ENCODE data around the gene PCED1A.

DNA sequence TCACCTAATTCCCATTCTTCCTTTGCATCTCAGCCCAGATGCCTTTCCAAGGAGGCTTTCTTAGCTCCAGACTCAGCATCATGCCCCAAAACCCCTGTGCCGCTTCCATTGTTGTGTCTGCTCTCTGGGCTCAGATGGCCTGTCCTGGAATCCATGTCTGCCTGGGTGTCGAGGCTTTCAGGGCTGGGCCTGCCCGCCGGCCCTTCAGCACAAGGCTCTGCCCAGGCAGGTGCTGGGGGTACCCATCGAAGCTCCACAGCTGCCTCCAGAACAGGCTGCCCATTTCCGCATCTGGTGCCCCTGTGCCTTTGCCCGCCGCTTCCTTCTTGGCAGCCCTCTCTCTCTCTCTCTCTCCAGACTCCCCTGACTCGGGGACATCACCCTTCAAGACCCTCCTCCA is 41.2 kb downstream of the PCED1A start:
- TF ChIP-seq, protein P1, sequence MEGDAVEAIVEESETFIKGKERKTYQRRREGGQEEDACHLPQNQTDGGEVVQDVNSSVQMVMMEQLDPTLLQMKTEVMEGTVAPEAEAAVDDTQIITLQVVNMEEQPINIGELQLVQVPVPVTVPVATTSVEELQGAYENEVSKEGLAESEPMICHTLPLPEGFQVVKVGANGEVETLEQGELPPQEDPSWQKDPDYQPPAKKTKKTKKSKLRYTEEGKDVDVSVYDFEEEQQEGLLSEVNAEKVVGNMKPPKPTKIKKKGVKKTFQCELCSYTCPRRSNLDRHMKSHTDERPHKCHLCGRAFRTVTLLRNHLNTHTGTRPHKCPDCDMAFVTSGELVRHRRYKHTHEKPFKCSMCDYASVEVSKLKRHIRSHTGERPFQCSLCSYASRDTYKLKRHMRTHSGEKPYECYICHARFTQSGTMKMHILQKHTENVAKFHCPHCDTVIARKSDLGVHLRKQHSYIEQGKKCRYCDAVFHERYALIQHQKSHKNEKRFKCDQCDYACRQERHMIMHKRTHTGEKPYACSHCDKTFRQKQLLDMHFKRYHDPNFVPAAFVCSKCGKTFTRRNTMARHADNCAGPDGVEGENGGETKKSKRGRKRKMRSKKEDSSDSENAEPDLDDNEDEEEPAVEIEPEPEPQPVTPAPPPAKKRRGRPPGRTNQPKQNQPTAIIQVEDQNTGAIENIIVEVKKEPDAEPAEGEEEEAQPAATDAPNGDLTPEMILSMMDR (conservative IDR thresholded peaks at IDR 0.05): no peak
- no peak for TF ChIP-seq ZFX (IDR thresholded peaks at IDR 0.05)
